ENCODE measurements around the gene SH2D5. TPM values are rescaled to one million over a fixed set of nuclear protein-coding genes. Genes with fewer than 3 reads are reported as not detected.

The SH2D5 gene
- total RNA-seq, 4 donors from 2014 or later = 0.23 to 1.2 TPM; not detected in 2

- no peak overlapping the region for H3K4me3 ChIP-seq
- peaks cover 20% of the 10 kb centered on the region for H3K27me3 ChIP-seq
- H3K4me1 ChIP-seq = peaks cover 14% of the 10 kb centered on the region
- no peak overlapping the region for H3K27ac ChIP-seq
- H3K9me3 ChIP-seq = no peaks in the 10 kb centered on the region
- WGBS = 83% methylated on average over 13 of the region's 13 CpGs
- TF ChIP-seq EP300 (IDR thresholded peaks at IDR 0.05) (no peak), POLR2A (IDR thresholded peaks at IDR 0.05) (no peak), CTCF (IDR thresholded peaks at IDR 0.05) (no peak), POLR2AphosphoS5 (IDR thresholded peaks at IDR 0.05) (no peak)
- no peaks in the 10 kb centered on the region for H3K36me3 ChIP-seq
- no peak for DNase-seq (ENCODE audit: low spot score in 2 of 2)
Observed at GRCh38 chr1:20716232-20716631, 16.3 kb downstream of the SH2D5 start.

GRCh38 chr1:20715406-20715805 lies 17.1 kb downstream of the SH2D5 start:
- H3K4me3 ChIP-seq = no peak overlapping the region
- no peaks in the 10 kb centered on the region for H3K36me3 ChIP-seq
- no peaks in the 10 kb centered on the region for H3K9me3 ChIP-seq
- no peak for DNase-seq (ENCODE audit: low spot score in 2 of 2)
- WGBS = 86% methylated on average over 6 of the region's 15 CpGs
- TF ChIP-seq CTCF (IDR thresholded peaks at IDR 0.05) (no peak), POLR2AphosphoS5 (IDR thresholded peaks at IDR 0.05) (no peak), POLR2A (IDR thresholded peaks at IDR 0.05) (no peak), EP300 (IDR thresholded peaks at IDR 0.05) (no peak)
- peaks cover 14% of the 10 kb centered on the region for H3K4me1 ChIP-seq
- H3K27ac ChIP-seq = no peak overlapping the region
- peaks cover 20% of the 10 kb centered on the region for H3K27me3 ChIP-seq

GRCh38 chr1:20713440-20713839 lies 19.1 kb downstream of the SH2D5 start:
- DNase-seq (ENCODE audit: low spot score in 2 of 2) = no peak
- Histone ChIP-seq H3K27me3 (peaks cover 20% of the 10 kb centered on the region), H3K9me3 (no peaks in the 10 kb centered on the region), H3K4me1 (peaks cover 14% of the 10 kb centered on the region), H3K36me3 (no peaks in the 10 kb centered on the region), H3K4me3 (no peak overlapping the region), H3K27ac (no peak overlapping the region)
- TF ChIP-seq CTCF (IDR thresholded peaks at IDR 0.05) (no peak), POLR2AphosphoS5 (IDR thresholded peaks at IDR 0.05) (no peak), EP300 (IDR thresholded peaks at IDR 0.05) (no peak), POLR2A (IDR thresholded peaks at IDR 0.05) (no peak)
- 87% methylated on average over 5 of the region's 6 CpGs for WGBS

- no peaks in the 10 kb centered on the region for H3K9me3 ChIP-seq
- 98% methylated on average over 6 of the region's 6 CpGs for WGBS
- H3K4me3 ChIP-seq = no peak overlapping the region
- peaks cover 19% of the 10 kb centered on the region for H3K27me3 ChIP-seq
- H3K27ac ChIP-seq = no peak overlapping the region
- no peaks in the 10 kb centered on the region for H3K36me3 ChIP-seq
- peaks cover 2% of the 10 kb centered on the region for H3K4me1 ChIP-seq
- TF ChIP-seq EP300 (IDR thresholded peaks at IDR 0.05) (no peak), POLR2A (IDR thresholded peaks at IDR 0.05) (no peak), POLR2AphosphoS5 (IDR thresholded peaks at IDR 0.05) (no peak), CTCF (IDR thresholded peaks at IDR 0.05) (no peak)
- DNase-seq (ENCODE audit: low spot score in 2 of 2) = no peak
Observed at GRCh38 chr1:20712215-20712577, 20.3 kb downstream of the SH2D5 start.

GRCh38 chr1:20711285-20712214 lies 21.0 kb downstream of the SH2D5 start:
- Histone ChIP-seq H3K36me3 (no peaks in the 10 kb centered on the region), H3K27ac (no peak overlapping the region), H3K4me3 (no peak overlapping the region), H3K27me3 (peaks cover 15% of the 10 kb centered on the region), H3K9me3 (no peaks in the 10 kb centered on the region), H3K4me1 (no peaks in the 10 kb centered on the region)
- TF ChIP-seq EP300 (IDR thresholded peaks at IDR 0.05) = no peak
- TF ChIP-seq POLR2AphosphoS5 (IDR thresholded peaks at IDR 0.05) = no peak
- no peak for TF ChIP-seq CTCF (IDR thresholded peaks at IDR 0.05)
- TF ChIP-seq POLR2A (IDR thresholded peaks at IDR 0.05) = no peak
- 79% methylated on average over 20 of the region's 29 CpGs for WGBS
- no peak for DNase-seq (ENCODE audit: low spot score in 2 of 2)
